GM18858 (cell line): ENCODE results near the gene CTNNA1.
"Not testable (repeated sequence)": the region's sequence is repeated elsewhere in the genome, so short reads cannot be mapped to it uniquely, and the experiment has no call there.

Experiments
- ATAC-seq: cut with Tn5 transposase; IDR thresholded peaks from one replicate; pipeline ENCODE4 v1.9.1; 2021; ENCODE audit not compliant: unreplicated experiment

CTNNA1 gene

DNA sequence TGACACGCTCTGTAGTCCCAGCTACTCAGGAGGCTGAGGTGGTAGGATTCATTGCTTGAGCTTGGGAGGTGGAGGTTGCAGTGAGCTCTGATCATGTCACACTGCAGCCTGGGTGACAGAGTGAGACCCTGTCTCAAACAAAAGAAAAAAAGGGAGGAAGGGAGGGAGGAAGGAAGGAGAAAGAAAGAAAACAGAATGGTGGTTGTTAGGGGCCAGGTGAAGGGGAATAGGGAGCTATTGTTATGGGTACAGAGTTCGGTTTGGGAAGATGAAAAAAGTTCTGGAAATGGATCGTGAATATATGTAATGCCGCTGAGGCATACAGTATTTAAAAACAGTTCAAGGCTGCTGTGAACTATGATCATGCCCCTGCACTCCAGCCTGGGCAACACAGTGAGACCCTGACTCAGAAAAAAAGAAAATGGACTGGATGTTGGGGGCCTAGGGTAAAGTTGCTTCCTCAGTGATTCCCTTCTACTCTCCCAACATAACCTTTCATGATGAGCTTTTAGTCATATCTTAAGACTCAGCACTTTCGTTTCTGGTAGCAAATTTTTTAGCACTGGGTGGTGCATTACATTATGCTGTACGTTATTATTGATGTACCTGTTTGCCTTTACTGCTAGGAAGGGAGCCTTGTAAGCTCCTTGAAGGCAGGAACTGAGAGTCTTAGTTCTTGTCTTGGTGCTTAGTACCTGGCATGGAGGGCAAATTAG, 4.0 kb downstream of the CTNNA1 start:
- no peak for ATAC-seq

GRCh38 chr5:138760448-138761110, 7.4 kb downstream of the CTNNA1 start:
- no peak for ATAC-seq

DNA sequence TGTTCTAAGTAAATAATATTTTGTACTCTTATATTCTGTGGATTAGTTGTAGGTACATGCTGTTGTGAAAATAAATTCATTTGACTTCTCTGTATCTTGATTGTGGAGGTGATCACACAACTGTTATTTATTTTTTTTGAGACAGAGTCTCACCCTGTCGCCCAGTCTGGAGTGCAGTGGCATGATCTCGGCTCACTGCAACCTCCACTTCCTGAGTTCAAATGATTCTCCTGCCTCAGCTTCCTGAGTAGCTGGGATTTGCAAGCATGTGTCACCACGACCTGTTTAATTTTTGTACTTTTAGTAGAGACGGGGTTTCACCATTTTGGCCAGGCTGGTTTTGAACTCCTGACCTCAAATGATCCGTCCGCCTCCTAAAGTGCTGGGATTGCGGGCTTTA, 7.9 kb downstream of the CTNNA1 start:
- ATAC-seq = not testable (repeated sequence)

- ATAC-seq = not testable (repeated sequence)
Measured at GRCh38 chr5:138761670-138762069, 8.4 kb downstream of the CTNNA1 start.

DNA sequence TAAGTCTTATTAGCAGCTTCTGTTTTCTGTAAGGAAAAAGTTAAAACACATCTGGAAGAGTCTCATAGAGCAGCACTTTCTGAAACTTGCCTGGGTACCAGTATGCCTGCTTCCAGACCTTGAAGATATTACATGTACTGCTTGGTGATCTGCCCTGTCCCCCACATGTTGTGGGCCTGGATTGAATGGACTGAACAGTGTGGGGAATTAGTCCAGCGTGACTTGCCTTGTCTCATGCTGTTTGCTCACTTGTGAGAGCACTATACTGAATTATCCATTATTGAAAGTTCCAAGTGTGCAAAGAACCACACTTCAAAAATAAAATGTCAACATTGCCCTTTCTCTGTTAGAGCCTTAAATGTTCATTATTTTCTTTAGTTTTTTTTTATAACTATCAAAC, 8.9 kb downstream of the CTNNA1 start:
- no peak for ATAC-seq

GRCh38 chr5:138763037-138763778, 10.0 kb downstream of the CTNNA1 start:
- ATAC-seq = no peak

DNA sequence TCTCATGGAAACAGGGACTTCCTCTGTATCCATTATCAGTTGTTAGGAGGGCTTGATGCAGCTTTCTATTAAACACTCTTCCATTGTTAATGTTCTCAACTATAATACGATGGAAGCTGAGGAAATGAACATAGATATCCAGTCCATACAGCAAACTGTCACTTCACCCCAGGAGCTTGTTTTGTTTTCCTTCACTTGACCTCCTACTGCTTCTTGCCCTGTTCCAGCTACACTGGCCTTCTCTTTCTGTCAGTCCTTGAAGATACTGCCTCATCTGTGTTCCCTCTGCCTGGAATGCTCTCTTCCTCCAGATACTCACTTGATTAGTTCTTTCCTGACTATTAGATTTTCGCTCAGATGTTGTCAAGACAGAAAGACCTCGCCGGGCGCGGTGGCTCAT, 17.1 kb downstream of the CTNNA1 start:
- no peak for ATAC-seq

GRCh38 chr5:138770977-138771376, 17.8 kb downstream of the CTNNA1 start:
- no peak for ATAC-seq

DNA sequence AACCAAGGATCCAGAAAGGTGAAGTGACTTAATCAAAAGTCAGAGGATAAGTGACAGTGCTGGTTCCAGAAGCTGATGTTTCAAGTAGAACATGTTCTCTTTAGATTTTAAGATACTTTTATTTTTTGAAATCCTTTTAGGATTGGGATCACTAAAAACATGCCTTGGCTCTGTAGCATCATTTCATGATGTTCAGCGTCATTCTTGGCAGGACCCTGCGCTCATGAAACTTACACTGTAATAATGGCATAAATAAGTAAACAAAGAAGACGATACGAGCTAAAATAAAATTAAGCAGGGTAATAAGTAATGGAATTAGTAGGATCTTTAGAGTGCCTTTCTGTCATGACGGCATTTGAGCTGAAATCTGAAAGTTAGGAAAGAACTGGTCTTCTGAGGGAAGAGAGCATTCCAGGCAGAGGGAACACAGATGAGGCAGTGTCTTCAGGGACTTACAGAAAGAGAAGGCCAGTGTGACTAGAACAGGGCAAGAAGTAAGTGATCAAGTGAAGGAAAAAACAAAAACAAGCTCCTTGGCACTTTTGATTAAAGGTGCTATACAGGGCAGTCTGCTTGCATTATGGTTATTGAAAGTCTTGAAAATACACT, 19.9 kb downstream of the CTNNA1 start:
- no peak for ATAC-seq

DNA sequence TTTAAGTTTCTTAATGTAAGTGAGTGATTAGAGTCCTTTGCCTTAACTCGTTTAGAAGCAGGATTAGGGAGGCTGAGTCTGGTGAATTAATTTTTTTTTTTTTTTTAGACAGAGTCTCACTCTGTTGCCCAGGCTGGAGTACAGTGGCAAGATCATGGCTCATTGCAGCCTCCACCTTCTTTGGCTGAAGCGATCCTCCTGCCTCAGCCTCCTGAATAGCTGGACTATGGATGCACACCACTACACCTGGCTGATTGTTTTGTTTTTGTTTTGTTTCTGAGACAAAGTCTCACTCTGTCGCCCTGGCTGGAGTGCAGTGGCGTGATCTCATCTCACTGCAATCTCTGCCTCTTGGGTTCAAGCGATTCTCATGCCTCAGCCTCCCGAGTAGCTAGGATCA, 20.4 kb downstream of the CTNNA1 start:
- ATAC-seq = not testable (repeated sequence)

DNA sequence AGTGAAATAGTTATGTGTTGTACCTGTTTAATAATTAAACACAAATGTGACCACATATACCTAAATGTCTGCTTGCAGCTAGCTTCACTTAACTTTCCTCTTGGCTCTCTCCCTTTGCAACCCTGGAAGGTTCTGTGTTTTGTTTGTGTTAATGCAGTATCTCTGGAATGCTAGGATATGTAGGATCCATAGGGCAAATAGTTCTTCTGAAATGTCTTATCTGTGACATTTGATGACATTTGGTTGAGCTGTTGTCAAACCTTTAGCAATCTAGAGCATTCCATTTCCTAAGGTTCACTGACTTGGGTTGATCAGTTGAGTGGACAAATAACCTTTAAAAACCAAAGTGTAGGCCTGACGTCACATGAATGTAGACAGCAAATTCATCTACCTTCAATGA, 21.8 kb downstream of the CTNNA1 start:
- no peak for ATAC-seq

- ATAC-seq = no peak
Measured at GRCh38 chr5:138778234-138778633, 25.0 kb downstream of the CTNNA1 start.

DNA sequence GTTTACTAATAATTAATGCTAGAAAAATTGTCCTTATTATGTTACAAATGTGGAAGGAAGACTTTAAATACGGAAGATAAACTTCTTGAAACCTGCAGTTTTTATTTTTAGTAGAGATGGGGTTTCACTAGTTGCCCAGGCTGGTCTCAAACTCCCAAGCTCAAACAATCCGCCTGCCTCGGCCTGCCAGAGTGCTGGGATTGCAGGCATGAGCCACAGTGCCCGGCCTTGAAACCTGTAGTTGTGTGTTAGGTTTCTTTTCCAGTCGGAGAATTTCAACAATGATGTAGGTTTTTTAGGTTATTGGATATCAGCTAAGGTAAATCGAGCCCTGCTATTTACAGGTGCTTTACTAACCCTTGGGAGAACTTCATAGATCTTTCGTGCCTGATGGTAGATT, 30.8 kb downstream of the CTNNA1 start:
- no peak for ATAC-seq

GRCh38 chr5:138784590-138784989, 31.4 kb downstream of the CTNNA1 start:
- no peak for ATAC-seq

DNA sequence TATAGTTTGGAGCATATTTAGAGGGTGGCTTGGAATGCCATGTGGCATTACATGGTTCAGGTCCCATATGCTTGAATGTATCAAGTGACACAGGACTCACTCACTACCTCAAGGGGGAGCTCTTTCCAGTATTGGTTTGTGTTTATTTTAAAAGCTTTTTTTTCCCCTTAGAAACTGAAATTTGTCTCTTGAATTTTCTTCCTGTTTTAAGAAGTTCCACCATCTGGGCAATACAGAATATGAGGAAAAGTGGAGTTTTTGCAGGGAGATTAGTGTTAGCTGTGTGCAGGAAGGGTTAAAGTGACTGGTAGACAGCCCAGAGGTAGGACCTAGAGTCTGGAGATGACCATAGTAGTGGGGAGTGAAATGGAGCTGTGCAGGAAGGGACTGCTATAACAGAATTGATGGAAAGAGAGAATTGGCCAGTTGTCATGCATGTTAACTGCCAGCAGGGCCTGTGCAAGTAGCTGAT, 36.6 kb downstream of the CTNNA1 start:
- ATAC-seq = no peak

DNA sequence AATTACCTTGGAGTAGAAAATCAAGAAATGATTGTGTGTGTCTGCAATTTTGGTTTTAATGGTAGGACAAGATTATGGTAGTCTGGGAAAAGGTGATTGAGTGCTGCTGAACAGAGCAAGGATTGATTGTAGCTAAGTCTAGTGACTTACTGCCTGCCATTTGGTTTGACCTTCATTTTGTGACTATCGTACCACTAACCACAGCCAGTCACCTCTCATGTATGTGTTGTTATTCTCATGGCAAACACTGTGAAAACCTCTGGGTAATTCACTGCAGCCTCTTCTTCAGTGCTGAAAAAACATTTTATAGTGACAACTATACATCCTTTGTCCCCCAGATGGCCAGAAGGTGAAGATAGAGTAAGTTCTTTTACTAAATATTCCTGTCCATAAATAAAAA, 37.5 kb downstream of the CTNNA1 start:
- ATAC-seq = no peak

- ATAC-seq = no peak
Measured at GRCh38 chr5:138792195-138792790, 39.1 kb downstream of the CTNNA1 start.

DNA sequence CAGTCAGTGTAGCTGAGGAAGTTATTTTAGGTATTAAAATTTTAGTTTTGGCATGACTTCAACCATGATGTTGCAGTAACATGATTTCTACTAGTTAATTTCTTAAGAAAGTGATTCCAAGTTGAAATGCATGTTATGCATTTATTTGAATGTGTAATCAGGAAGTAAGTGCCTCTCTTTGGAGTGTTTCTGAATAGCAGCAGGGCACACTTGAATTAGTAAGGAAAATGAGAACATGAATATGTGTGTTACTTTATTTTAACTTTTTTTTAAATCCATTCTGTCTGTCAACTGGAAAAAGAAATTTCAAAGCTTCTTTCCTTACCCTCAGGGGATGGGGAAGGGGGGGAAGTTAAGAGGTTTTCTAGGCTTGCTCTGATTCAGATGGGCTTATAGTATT, 40.4 kb downstream of the CTNNA1 start:
- ATAC-seq = no peak

DNA sequence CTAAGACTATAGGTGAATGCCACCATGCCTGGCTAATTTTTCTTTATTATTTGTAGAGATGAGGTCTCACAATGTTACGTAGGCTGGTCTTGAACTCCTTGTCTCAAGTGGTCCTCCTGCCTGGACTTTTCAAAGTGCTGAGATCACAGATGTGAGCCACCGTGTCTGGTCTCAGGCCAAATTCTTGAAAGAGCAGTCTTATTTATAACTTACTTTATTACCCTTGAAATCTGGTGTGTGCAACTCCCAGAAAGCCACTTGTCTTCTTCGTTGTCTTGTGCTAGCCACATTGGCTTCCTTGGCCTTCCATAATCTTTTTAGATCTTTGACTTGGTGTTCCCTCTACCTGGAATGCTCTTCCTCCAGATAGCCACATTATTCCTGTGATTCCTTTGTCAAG, 50.1 kb downstream of the CTNNA1 start:
- no peak for ATAC-seq

- ATAC-seq = no peak
Measured at GRCh38 chr5:138803935-138804334, 50.7 kb downstream of the CTNNA1 start.

DNA sequence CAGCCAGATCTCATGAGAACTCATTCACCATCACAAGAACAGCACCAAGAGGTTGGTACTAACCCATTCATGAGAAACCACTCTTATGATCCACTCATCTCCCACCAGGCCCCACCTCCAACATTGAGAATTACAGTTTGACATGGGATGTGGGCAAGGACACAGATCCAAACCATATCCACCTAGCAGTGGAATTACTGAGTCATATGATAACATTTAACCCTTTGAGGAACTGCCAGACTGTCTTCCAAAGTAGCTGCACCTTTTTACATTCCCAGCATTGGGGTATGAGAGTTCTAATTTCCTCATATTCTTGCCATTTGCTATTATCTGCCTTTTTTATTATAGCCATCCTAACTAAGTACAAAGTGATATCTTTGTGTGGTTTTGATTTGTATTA, 51.9 kb downstream of the CTNNA1 start:
- ATAC-seq = no peak
